ENCODE data around the gene RNF167.

Gene RNF167

GRCh38 chr17:4953451-4953961 is 13.4 kb downstream of the RNF167 start:
- no peak for DNase-seq (ENCODE audit: low spot score)

GRCh38 chr17:4955091-4955490 is 15.0 kb downstream of the RNF167 start:
- DNase-seq (ENCODE audit: low spot score), result no peak

- DNase-seq (ENCODE audit: low spot score), result no peak
Measured at GRCh38 chr17:4956493-4957061, 16.5 kb downstream of the RNF167 start.

- DNase-seq (ENCODE audit: low spot score), result no peak
Measured at GRCh38 chr17:4958102-4958501, 18.0 kb downstream of the RNF167 start.

- no peak for DNase-seq (ENCODE audit: low spot score)
Measured at GRCh38 chr17:4959261-4959965, 19.3 kb downstream of the RNF167 start.

- no peak for DNase-seq (ENCODE audit: low spot score)
Measured at GRCh38 chr17:4960279-4960922, 20.3 kb downstream of the RNF167 start.

- no peak for DNase-seq (ENCODE audit: low spot score)
Measured at GRCh38 chr17:4965311-4965986, 25.4 kb downstream of the RNF167 start.

- peak; percentile 99 for DNase-seq (ENCODE audit: low spot score)
Measured at GRCh38 chr17:4966844-4967538, 26.9 kb downstream of the RNF167 start.

- peak; percentile 96 for DNase-seq (ENCODE audit: low spot score)
Measured at GRCh38 chr17:4967539-4968485, 27.7 kb downstream of the RNF167 start, which contains the start of gene SPAG7. TSS of gene SPAG7 (minus strand) at chr17:4967817. CDS start at chr17:4967804, 13 bp downstream.

GRCh38 chr17:4968486-4969046 is 28.5 kb downstream of the RNF167 start:
- no peak for DNase-seq (ENCODE audit: low spot score)

- DNase-seq (ENCODE audit: low spot score), result peak; percentile 51
Measured at GRCh38 chr17:4969047-4969550, 29.0 kb downstream of the RNF167 start.

GRCh38 chr17:4969551-4970173 is 29.6 kb downstream of the RNF167 start:
- no peak for DNase-seq (ENCODE audit: low spot score)

- DNase-seq (ENCODE audit: low spot score), result no peak
Measured at GRCh38 chr17:4970273-4970672, 30.2 kb downstream of the RNF167 start.

- DNase-seq (ENCODE audit: low spot score), result no peak
Measured at GRCh38 chr17:4971826-4972225, 31.8 kb downstream of the RNF167 start.

- no peak for DNase-seq (ENCODE audit: low spot score)
Measured at GRCh38 chr17:4972322-4972721, 32.3 kb downstream of the RNF167 start.

GRCh38 chr17:4972752-4973151 is 32.7 kb downstream of the RNF167 start:
- no peak for DNase-seq (ENCODE audit: low spot score)

- no peak for DNase-seq (ENCODE audit: low spot score)
Measured at GRCh38 chr17:4973256-4974114, 33.4 kb downstream of the RNF167 start.

GRCh38 chr17:4974115-4974670 is 34.1 kb downstream of the RNF167 start:
- DNase-seq (ENCODE audit: low spot score), result no peak

All from LoVo (cell line).